HG02852 (cell line): Measurements from ENCODE around the gene PNPLA7.
"Not testable (repeated sequence)": the region's sequence is repeated elsewhere in the genome, so short reads cannot be mapped to it uniquely, and the experiment has no call there.

Experiments used
- ATAC-seq: cut with Tn5 transposase; IDR thresholded peaks from one replicate; pipeline ENCODE4 v1.9.1; 2021; ENCODE audit warnings: mild to moderate bottlenecking, moderate library complexity; ENCODE audit not compliant: unreplicated experiment

The PNPLA7 gene

DNA sequence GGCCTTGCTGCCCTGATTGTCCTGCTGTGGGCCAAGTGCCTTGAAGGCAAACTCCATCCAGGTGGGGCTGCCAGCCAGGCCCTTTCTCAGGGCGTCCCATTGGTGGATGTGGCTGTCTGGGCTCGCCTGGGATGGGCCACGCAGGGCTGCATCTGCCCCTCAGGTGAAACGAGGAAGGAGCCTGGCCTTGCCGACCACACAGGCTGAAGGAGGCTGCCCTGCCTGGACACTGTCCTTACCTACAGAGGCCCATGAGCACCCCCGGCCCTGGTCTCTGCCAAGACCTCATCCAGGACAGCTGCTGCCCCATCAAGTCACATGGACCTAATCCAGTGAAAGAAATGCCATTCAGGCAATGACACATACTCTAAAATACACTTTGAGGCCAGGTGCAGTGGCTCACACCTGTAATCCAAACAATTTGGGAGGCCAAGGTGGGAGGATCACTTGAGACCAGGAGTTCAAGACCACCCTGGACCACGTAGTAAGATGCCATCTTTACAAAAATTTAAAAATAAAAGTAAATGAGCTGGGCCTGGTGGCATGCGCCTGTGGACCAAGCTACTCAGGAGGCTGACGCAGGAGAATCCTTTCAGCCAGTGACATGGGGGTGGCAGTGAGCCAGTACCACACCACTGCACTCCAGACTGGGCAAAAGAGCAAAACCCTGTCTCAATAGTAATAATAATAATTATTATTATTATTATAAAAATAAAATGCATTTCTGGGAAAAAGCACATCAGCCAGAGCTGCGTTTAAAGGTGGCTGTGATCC, 33.9 kb downstream of the PNPLA7 start:
- no peak for ATAC-seq

- ATAC-seq = no peak
These were observed 34.9 kb downstream of the PNPLA7 start for GRCh38 chr9:137515338-137515724.

GRCh38 chr9:137514691-137515337, 35.4 kb downstream of the PNPLA7 start:
- ATAC-seq = no peak

- ATAC-seq = not testable (repeated sequence)
These were observed 36.2 kb downstream of the PNPLA7 start for GRCh38 chr9:137513801-137514570.

DNA sequence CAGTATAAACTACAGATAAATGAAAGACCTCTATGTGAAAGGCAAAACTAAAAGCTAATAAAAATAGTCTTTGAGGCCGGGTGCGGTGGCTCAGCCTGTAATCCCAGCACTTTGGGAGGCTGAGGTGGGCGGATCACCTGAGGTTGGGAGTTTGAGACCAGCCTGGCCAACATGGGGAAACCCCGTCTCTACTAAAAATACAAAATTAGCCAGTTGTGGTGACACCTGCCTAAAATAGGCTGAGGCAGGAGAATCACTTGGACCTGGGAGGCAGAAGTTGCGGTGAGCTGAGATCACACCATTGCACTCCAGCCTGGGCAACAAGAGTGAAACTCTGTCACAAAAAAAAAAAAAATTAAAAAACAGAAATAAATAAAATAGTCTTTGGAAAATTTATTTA, 37.1 kb downstream of the PNPLA7 start:
- not testable (repeated sequence) for ATAC-seq

DNA sequence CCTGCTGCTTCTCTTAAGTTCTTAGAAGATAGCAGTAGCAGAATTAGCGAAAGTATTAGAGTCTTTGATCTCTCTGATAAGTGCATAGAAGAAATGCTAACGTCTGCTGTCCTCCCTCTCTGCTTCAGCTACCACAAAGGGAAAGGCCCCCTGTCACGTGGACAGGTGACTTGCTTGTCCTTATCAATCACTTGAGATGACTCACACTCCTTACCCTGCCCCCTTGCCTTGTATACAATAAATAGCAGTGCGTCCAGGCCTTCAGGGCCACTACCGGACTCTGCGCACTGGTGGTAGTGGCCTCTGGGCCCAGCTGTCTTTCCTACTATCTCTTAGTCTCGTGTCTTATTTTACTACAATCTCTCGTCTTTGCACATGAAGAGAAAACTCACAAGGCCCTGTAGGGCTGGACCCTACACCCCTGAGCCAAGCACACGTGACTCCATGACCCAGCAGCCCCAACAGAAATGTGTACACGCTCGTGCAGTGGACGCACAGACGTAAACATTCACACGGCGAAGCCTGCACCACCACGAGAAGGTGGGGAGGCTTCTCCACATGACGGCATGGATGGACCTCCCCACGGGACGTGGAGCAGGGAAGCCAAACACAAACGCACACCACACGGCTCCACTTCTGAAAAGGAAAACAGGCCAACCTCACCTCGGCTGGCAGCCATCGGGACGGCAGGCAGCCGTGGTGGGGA, 38.3 kb downstream of the PNPLA7 start:
- no peak for ATAC-seq

DNA sequence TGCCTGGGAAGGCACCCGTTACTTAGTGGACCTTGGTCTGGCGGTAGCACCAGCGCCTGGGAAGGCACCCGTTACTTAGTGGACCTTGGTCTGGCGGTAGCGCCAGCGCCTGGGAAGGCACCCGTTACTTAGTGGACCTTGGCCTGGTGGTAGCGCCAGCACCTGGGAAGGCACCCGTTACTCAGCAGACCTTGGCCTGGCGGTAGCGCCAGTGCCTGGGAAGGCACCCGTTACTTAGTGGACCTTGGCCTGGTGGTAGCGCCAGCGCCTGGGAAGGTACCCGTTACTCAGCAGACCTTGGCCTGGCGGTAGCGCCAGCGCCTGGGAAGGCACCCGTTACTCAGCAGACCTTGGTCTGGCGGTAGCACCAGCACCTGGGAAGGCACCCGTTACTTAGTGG, 39.1 kb downstream of the PNPLA7 start:
- not testable (repeated sequence) for ATAC-seq

GRCh38 chr9:137509198-137509597, 41.0 kb downstream of the PNPLA7 start:
- ATAC-seq = no peak

- no peak for ATAC-seq
These were observed 43.5 kb downstream of the PNPLA7 start for GRCh38 chr9:137506702-137507171.

- ATAC-seq = no peak
These were observed 43.9 kb downstream of the PNPLA7 start for GRCh38 chr9:137506274-137506673.

GRCh38 chr9:137505421-137506140, 44.6 kb downstream of the PNPLA7 start:
- no peak for ATAC-seq

GRCh38 chr9:137504432-137504777, 45.8 kb downstream of the PNPLA7 start:
- no peak for ATAC-seq

GRCh38 chr9:137502008-137502911, 47.9 kb downstream of the PNPLA7 start:
- ATAC-seq = no peak

DNA sequence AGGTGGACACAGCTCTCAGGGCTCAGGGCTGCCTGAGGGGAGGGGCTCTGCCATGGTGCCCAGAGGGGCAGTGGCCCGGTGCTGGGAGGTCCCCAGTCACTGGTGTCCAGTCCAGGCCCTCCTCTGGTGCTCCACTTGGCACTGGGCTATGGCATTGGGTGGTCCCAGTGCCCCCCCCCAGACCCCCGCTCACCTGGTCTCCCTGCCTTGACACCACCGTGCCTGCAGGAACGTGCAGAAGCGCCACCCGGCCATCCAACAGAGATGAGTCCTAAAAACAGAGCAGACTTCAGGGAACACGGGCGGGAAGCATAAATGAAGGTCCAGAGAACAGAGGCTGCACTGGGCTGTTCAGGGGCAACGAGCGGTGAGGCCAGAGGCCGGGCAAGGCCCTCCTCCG, 48.7 kb downstream of the PNPLA7 start:
- ATAC-seq = no peak

- ATAC-seq = no peak
These were observed 49.4 kb downstream of the PNPLA7 start for GRCh38 chr9:137500666-137501397.

GRCh38 chr9:137499858-137500661, 50.1 kb downstream of the PNPLA7 start:
- ATAC-seq = no peak

GRCh38 chr9:137499416-137499815, 50.8 kb downstream of the PNPLA7 start:
- no peak for ATAC-seq

GRCh38 chr9:137498720-137499150, 51.5 kb downstream of the PNPLA7 start:
- no peak for ATAC-seq
